CD4-positive, CD25-positive, alpha-beta regulatory T cell (primary cell): ENCODE measurements around the gene CFAP210. TPM values are rescaled to one million over a fixed set of nuclear protein-coding genes. Genes with fewer than 3 reads are reported as not detected.
"Not testable (repeated sequence)": the region's sequence is repeated elsewhere in the genome, so short reads cannot be mapped to it uniquely, and the experiment has no call there.

Experiments used
- ATAC-seq, 2 donors: fragments of 150-1000 bp; cut with Tn5 transposase; one replicate each; pipeline ENCODE4 v1.10.0; 2021; ENCODE audit warnings: low read depth in 2 of 2, moderate number of reproducible peaks in 2 of 2, moderate library complexity in 1 of 2
- DNase-seq, 3 donors: peaks; one replicate each; pipeline versions ENCODE4 v3.0.0 to v3.0.0-alpha.2; 2012 to 2022; ENCODE audit warnings: mixed read lengths in 1 of 3
- H3K27ac ChIP-seq: one replicate; pipeline ENCODE4 v1.7.0; 2013; ENCODE audit warnings: mild to moderate bottlenecking, low read length; ENCODE audit not compliant: insufficient read depth, poor library complexity, severe bottlenecking
- H3K27me3 ChIP-seq: one replicate; pipeline ENCODE4 v1.7.0; 2013; ENCODE audit warnings: low read length; ENCODE audit not compliant: control insufficient read depth, insufficient read depth
- H3K36me3 ChIP-seq: one replicate; pipeline ENCODE4 v1.7.0; 2013; ENCODE audit warnings: mild to moderate bottlenecking, low read length, moderate library complexity; ENCODE audit not compliant: control insufficient read depth, insufficient read depth
- H3K4me1 ChIP-seq: 2 replicates; pipeline ENCODE4 v1.7.0; 2013; ENCODE audit warnings: mild to moderate bottlenecking, low read length; ENCODE audit not compliant: insufficient read depth, control insufficient read depth, poor library complexity, severe bottlenecking
- H3K4me3 ChIP-seq: one replicate; pipeline ENCODE4 v1.7.0; 2013; ENCODE audit warnings: low read depth, mild to moderate bottlenecking, low read length, moderate library complexity
- H3K9me3 ChIP-seq, 2 experiments: 1 replicate in 1 of 2; 2 replicates in 1 of 2; pipeline ENCODE4 v1.7.0; 2013; ENCODE audit warnings: low read length in 2 of 2, mild to moderate bottlenecking in 1 of 2, moderate library complexity in 1 of 2; ENCODE audit not compliant: control insufficient read depth in 2 of 2
- H3K27ac Mint-ChIP-seq, 3 donors: one replicate each; pipeline ENCODE4 v1.8.0; 2020 to 2022; ENCODE audit warnings: mild to moderate bottlenecking in 3 of 3, mixed read lengths in 3 of 3, moderate library complexity in 2 of 3
- H3K27me3 Mint-ChIP-seq: one replicate; pipeline ENCODE4 v1.8.0; 2022; ENCODE audit warnings: mild to moderate bottlenecking, mixed read lengths
- H3K36me3 Mint-ChIP-seq: one replicate; pipeline ENCODE4 v1.8.0; 2020; ENCODE audit warnings: mixed read lengths
- H3K4me1 Mint-ChIP-seq, 4 donors: one replicate each; pipeline ENCODE4 v1.8.0; 2020 to 2022; ENCODE audit warnings: mixed read lengths in 4 of 4, mild to moderate bottlenecking in 1 of 4
- H3K4me3 Mint-ChIP-seq, 4 donors: one replicate each; pipeline ENCODE4 v1.8.0; 2020 to 2022; ENCODE audit warnings: mild to moderate bottlenecking in 4 of 4, mixed read lengths in 4 of 4, moderate library complexity in 3 of 4
- H3K9me3 Mint-ChIP-seq, 7 donors: one replicate each; pipeline ENCODE4 v1.8.0; 2020 to 2022; ENCODE audit warnings: mixed read lengths in 7 of 7, mild to moderate bottlenecking in 3 of 7, moderate library complexity in 2 of 7
- polyA plus RNA-seq, 4 donors: library from polyadenylated mRNA; unstranded; fragments of 300-500 nt; fragmentation: Illumina TruSeq; gene quantifications; one replicate each; pipeline ENCODE4 v1.2.3, GENCODE V29; 2021
- total RNA-seq: library from RNA; stranded (reverse); gene quantifications from one replicate; pipeline ENCODE4 v1.2.3, GENCODE V29; 2022

Gene CFAP210
- total and polyA plus RNA-seq, 5 donors from 2014 or later = not detected

DNA sequence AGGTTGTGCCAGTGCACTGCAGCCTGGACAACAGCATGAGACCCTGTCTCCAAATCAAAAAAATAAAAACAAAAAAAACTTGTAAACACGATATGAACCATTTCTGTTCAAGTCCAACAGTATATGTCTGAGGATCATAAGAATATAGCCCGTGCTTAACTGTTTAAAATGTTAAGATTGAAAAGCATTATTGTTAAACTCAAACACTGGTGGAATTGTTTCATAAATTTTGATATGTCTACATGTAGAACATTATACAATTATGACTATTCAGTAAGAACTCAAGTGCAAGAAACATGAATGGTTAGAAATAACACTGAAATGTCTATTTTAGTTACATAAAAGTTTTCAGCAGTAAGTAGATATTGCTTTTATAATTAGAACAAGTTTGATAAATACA, 80.3 kb downstream of the CFAP210 start:
- peaks cover 13 to 30% (median 18%) of the 10 kb centered on the region in 4 donors for H3K4me1 Mint-ChIP-seq
- no peaks in the 10 kb centered on the region for H3K9me3 ChIP-seq
- no peak for DNase-seq
- H3K9me3 Mint-ChIP-seq = peaks cover 0 to 7% (median 2%) of the 10 kb centered on the region in 7 donors
- no peak overlapping the region for H3K4me3 Mint-ChIP-seq
- H3K4me3 ChIP-seq = no peak overlapping the region
- H3K4me1 ChIP-seq = no peaks in the 10 kb centered on the region
- peaks cover 81% of the 10 kb centered on the region for H3K36me3 ChIP-seq
- no peak for ATAC-seq
- H3K27ac ChIP-seq = no peak overlapping the region
- no peak overlapping the region for H3K27ac Mint-ChIP-seq
- H3K36me3 Mint-ChIP-seq = peaks cover 79% of the 10 kb centered on the region
- H3K27me3 Mint-ChIP-seq = no peaks in the 10 kb centered on the region
- H3K27me3 ChIP-seq = no peaks in the 10 kb centered on the region

DNA sequence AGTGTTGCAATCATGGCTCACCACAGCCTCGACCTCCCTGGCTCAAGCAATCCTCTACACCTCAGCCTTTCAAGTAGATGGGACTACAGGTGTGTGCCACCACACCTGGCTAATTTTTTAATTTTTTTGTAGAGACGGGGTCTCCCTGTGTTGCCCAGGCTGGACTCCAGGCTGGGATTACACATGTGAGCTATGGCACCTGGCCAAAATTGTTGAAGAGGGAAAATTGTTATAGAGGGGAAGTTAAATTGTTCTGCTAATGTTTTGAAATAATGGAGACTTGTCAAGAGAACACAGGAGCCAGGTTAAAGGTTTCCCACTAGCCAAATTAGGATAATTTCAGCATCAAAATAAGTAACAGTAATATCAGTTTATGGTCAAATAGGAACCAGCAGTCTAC, 84.9 kb downstream of the CFAP210 start:
- Mint-ChIP-seq H3K4me1 (peaks cover 0 to 7% (median under 1%) of the 10 kb centered on the region in 4 donors), H3K4me3 (no peak overlapping the region), H3K27me3 (no peaks in the 10 kb centered on the region), H3K9me3 (peaks cover 0 to 3% (median 0%) of the 10 kb centered on the region in 7 donors), H3K27ac (no peak overlapping the region), H3K36me3 (peaks cover 50% of the 10 kb centered on the region)
- peaks cover 87% of the 10 kb centered on the region for H3K36me3 ChIP-seq
- no peak overlapping the region for H3K27ac ChIP-seq
- DNase-seq (no peak), ATAC-seq (no peak)
- no peaks in the 10 kb centered on the region for H3K4me1 ChIP-seq
- no peaks in the 10 kb centered on the region for H3K9me3 ChIP-seq
- no peaks in the 10 kb centered on the region for H3K27me3 ChIP-seq
- H3K4me3 ChIP-seq = no peak overlapping the region

DNA sequence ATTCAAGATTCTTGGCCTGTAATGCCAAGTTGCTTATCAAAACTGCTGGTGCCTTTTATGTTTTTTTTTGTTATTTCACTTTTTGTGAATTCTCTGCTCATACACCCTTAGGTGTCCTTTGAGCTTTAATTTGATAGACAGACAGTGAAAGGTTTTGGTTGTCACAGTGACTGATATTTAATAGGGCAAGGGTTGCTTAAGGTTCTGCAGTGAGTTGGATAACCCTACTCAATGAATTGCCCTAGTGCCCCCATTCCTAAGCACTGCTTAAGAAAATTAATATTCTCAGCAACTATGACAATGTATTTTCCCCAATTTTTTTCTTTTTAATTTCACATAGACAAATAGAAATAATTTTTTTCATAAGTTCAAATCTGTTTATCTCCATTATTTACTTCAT, 94.6 kb downstream of the CFAP210 start:
- no peaks in the 10 kb centered on the region for H3K9me3 ChIP-seq
- DNase-seq (no peak), ATAC-seq (no peak)
- peak overlapping the region in 1 of 3 donors; percentile 8 for H3K27ac Mint-ChIP-seq
- peaks cover 8% of the 10 kb centered on the region for H3K4me1 ChIP-seq
- H3K9me3 Mint-ChIP-seq = no peaks in the 10 kb centered on the region
- H3K4me3 Mint-ChIP-seq = no peak overlapping the region
- peaks cover 21 to 54% (median 30%) of the 10 kb centered on the region in 4 donors for H3K4me1 Mint-ChIP-seq
- H3K27me3 ChIP-seq = no peaks in the 10 kb centered on the region
- H3K36me3 Mint-ChIP-seq = peaks cover 7% of the 10 kb centered on the region
- H3K36me3 ChIP-seq = peaks cover 8% of the 10 kb centered on the region
- H3K27me3 Mint-ChIP-seq = no peaks in the 10 kb centered on the region
- no peak overlapping the region for H3K27ac ChIP-seq
- H3K4me3 ChIP-seq = peak overlapping the region; percentile 42

DNA sequence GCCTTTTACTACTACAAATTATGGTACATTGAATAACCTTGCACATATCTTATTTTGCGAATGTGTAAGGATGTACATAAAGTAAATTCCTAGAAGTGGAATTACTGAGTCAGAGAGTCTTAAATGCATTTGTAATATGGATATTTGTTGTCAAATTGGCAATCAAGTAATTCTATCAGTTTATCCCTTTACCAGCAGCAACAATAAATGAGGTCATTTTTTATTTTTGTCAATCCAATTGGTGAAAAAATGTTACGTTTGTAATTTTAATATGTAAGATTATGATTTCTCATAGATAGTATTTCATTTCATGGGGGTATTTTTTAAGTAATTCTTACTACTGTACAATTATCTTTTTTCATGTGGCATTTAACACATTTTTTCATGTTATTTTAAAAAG, 95.2 kb downstream of the CFAP210 start:
- no peaks in the 10 kb centered on the region for H3K9me3 ChIP-seq
- H3K27ac ChIP-seq = no peak overlapping the region
- DNase-seq (no peak), ATAC-seq (no peak)
- peaks cover 3% of the 10 kb centered on the region for H3K36me3 Mint-ChIP-seq
- H3K4me3 Mint-ChIP-seq = no peak overlapping the region
- H3K27ac Mint-ChIP-seq = no peak overlapping the region
- H3K9me3 Mint-ChIP-seq = no peaks in the 10 kb centered on the region
- no peaks in the 10 kb centered on the region for H3K27me3 ChIP-seq
- no peaks in the 10 kb centered on the region for H3K27me3 Mint-ChIP-seq
- no peak overlapping the region for H3K4me3 ChIP-seq
- peaks cover 9% of the 10 kb centered on the region for H3K4me1 ChIP-seq
- peaks cover 21 to 55% (median 30%) of the 10 kb centered on the region in 4 donors for H3K4me1 Mint-ChIP-seq
- peaks cover 4% of the 10 kb centered on the region for H3K36me3 ChIP-seq

DNA sequence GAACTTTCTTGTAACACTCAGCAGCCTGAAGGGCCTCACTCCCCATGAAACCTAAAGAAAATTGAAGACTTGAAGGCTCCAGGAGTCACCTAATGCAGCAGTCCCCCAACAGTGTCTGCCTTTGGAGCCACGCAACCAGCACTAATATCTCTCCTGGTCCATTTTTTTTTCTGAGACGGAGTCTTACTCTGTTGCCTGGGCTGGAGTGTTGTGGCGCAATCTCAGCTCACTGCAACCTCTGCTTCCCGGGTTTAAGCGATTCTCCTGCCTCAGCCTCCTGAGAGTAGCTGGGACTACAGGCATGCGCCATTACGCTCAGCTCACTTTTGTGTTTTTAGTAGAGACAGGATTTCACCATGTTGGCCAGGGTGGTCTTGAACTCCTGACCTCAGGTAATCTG, 97.7 kb downstream of the CFAP210 start:
- not testable (repeated sequence) for H3K27me3 ChIP-seq, H3K36me3 Mint-ChIP-seq, H3K27me3 Mint-ChIP-seq, H3K27ac ChIP-seq, H3K36me3 ChIP-seq, H3K4me1 ChIP-seq, H3K4me3 ChIP-seq, DNase-seq, H3K9me3 ChIP-seq, H3K9me3 Mint-ChIP-seq, ATAC-seq, H3K27ac Mint-ChIP-seq
- H3K4me3 Mint-ChIP-seq = peak overlapping the region in 1 of 4 donors; percentile 7
- peaks cover 23 to 56% (median 25%) of the 10 kb centered on the region in 4 donors for H3K4me1 Mint-ChIP-seq

Other genes with a start within 250 kb of the CFAP210 start
- gene BBS5, start 214.9 kb downstream of the CFAP210 start, total RNA-seq = 1.4 TPM
- gene BBS5, start 214.9 kb downstream of the CFAP210 start, polyA plus RNA-seq = under 1 TPM in 3 of 4 donors, not detected in 1; 0.32 to 0.95 (median 0.89) TPM
- not detected for gene KLHL41, start 184.7 kb downstream of the CFAP210 start, total RNA-seq
- gene KLHL41, start 184.7 kb downstream of the CFAP210 start, polyA plus RNA-seq = under 1 TPM in 1 of 4 donors, not detected in 3; 0.08 TPM
- 23.2 TPM for gene FASTKD1, start 120.5 kb downstream of the CFAP210 start, total RNA-seq
- 10 to 100 TPM in 3 of 4 donors, 1 to 10 TPM in 1; 7.3 to 16.0 (median 14.6) TPM for gene FASTKD1, start 120.5 kb downstream of the CFAP210 start, polyA plus RNA-seq
- gene PPIG, start 110.1 kb downstream of the CFAP210 start, total RNA-seq = 81.6 TPM
- gene PPIG, start 110.1 kb downstream of the CFAP210 start, polyA plus RNA-seq = 10 to 100 TPM; 50.6 to 58.0 (median 51.9) TPM
- 5.5 TPM for gene PHOSPHO2, start 64 bp upstream of the CFAP210 start, total RNA-seq
- gene PHOSPHO2, start 64 bp upstream of the CFAP210 start, polyA plus RNA-seq = 1 to 10 TPM; 2.2 to 5.1 (median 4.4) TPM
- 1.3 TPM for gene KLHL23, start 39.4 kb upstream of the CFAP210 start, total RNA-seq
- gene KLHL23, start 39.4 kb upstream of the CFAP210 start, polyA plus RNA-seq = 1 to 10 TPM; 1.3 to 3.7 (median 3.1) TPM
- 82.0 TPM for gene SSB, start 104.5 kb upstream of the CFAP210 start, total RNA-seq
- 100 to 1,000 TPM; 106 to 146 (median 127) TPM for gene SSB, start 104.5 kb upstream of the CFAP210 start, polyA plus RNA-seq
- gene METTL5, start 130.5 kb upstream of the CFAP210 start, total RNA-seq = 26.7 TPM
- 100 to 1,000 TPM; 113 to 142 (median 137) TPM for gene METTL5, start 130.5 kb upstream of the CFAP210 start, polyA plus RNA-seq
- gene UBR3, start 133.0 kb upstream of the CFAP210 start, total RNA-seq = 45.1 TPM
- gene UBR3, start 133.0 kb upstream of the CFAP210 start, polyA plus RNA-seq = 10 to 100 TPM in 1 of 4 donors, 1 to 10 TPM in 3; 8.1 to 10.0 (median 9.2) TPM